KBM-7 (cell line): ENCODE results near the gene ANKRD18B.
"Not testable (repeated sequence)": the region's sequence is repeated elsewhere in the genome, so short reads cannot be mapped to it uniquely, and the experiment has no call there.

ENCODE experiments used
- DNase-seq: peaks from one replicate; pipeline ENCODE4 v3.0.0-alpha.2; 2015
- in situ Hi-C: fragments of 300-500 bp; cut with MboI; formaldehyde crosslinking; loops from 2 replicates; pipeline ENCODE4 v1.14.3; 2020; ENCODE audit warnings: low sequenced_read_pairs, low pct_unique_long_range_greater_than_20kb, mixed read lengths

The ANKRD18B gene

GRCh38 chr9:33597386-33597785 is 73.3 kb downstream of the ANKRD18B start:
- DNase-seq, in situ Hi-C loops: not testable (repeated sequence)

GRCh38 chr9:33598796-33599379 is 74.8 kb downstream of the ANKRD18B start:
- DNase-seq, in situ Hi-C loops: not testable (repeated sequence)

GRCh38 chr9:33600911-33601310 is 76.9 kb downstream of the ANKRD18B start:
- DNase-seq, in situ Hi-C loops: not testable (repeated sequence)

- in situ Hi-C loops, DNase-seq: not testable (repeated sequence)
These were observed 80.2 kb downstream of the ANKRD18B start for GRCh38 chr9:33604249-33604648.

- in situ Hi-C loops, DNase-seq: not testable (repeated sequence)
These were observed 80.9 kb downstream of the ANKRD18B start for GRCh38 chr9:33604936-33605335.

GRCh38 chr9:33611358-33611757 is 87.3 kb downstream of the ANKRD18B start:
- in situ Hi-C loops = no loop called here
- DNase-seq = no peak

GRCh38 chr9:33612410-33612809 is 88.4 kb downstream of the ANKRD18B start:
- DNase-seq, in situ Hi-C loops: not testable (repeated sequence)

GRCh38 chr9:33614001-33614687 is 90.1 kb downstream of the ANKRD18B start:
- DNase-seq = no peak
- in situ Hi-C loops = no loop called here

GRCh38 chr9:33618370-33618769 is 94.3 kb downstream of the ANKRD18B start:
- in situ Hi-C loops = not testable (repeated sequence)

GRCh38 chr9:33619666-33620404 is 95.8 kb downstream of the ANKRD18B start:
- in situ Hi-C loops = no loop called here

More at GRCh38 chr9:33618370-33618769, 94.3 kb downstream of the ANKRD18B start:
- not testable (repeated sequence) for DNase-seq

GRCh38 chr9:33620738-33621439 is 96.8 kb downstream of the ANKRD18B start:
- in situ Hi-C loops = no loop called here
- DNase-seq = no peak

More at GRCh38 chr9:33619666-33620404, 95.8 kb downstream of the ANKRD18B start:
- peak; percentile 50 for DNase-seq
